Ovary (tissue), 3 donors: Measurements from ENCODE around the gene LPAR1.

Experiments used
- POLR2A ChIP-seq: fragments of 450-650 bp; IDR thresholded peaks from one replicate; pipeline ENCODE4 v1.6.1; 2017; ENCODE audit warnings: antibody characterized with exemption, mild to moderate bottlenecking, moderate library complexity
- TF ChIP-seq, protein P1 (sequence below), 3 donors: fragments of 450-650 bp in 2 of 3; fragments of 200-600 bp in 1 of 3; IDR thresholded peaks; one replicate each; pipeline versions ENCODE4 v1.5.1 to v1.8.0; 2016 to 2022; ENCODE audit warnings: antibody characterized with exemption in 3 of 3, mild to moderate bottlenecking in 1 of 3
- donor health status: DM: no; HTN: no; CAD: no.

DNA sequence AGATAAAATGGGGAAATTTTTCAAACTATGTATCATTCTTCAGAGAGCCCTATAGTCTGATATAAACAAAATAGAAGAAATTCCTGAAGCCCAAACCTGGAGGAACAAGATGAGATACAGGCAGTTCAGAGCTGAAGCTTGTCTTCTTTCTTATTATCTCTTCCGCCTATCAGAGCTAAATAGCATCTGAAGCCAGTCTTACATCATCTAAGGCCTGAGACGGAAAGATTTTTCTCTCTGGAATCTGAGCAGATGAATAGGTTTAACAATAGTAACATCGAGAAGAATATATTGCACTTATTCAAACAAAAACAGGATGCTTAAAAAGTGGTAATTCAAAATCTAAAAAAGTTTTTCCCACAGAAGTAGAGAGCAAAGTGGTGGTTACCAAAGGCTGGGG lies 59.8 kb downstream of the LPAR1 start:
- TF ChIP-seq, protein P1, sequence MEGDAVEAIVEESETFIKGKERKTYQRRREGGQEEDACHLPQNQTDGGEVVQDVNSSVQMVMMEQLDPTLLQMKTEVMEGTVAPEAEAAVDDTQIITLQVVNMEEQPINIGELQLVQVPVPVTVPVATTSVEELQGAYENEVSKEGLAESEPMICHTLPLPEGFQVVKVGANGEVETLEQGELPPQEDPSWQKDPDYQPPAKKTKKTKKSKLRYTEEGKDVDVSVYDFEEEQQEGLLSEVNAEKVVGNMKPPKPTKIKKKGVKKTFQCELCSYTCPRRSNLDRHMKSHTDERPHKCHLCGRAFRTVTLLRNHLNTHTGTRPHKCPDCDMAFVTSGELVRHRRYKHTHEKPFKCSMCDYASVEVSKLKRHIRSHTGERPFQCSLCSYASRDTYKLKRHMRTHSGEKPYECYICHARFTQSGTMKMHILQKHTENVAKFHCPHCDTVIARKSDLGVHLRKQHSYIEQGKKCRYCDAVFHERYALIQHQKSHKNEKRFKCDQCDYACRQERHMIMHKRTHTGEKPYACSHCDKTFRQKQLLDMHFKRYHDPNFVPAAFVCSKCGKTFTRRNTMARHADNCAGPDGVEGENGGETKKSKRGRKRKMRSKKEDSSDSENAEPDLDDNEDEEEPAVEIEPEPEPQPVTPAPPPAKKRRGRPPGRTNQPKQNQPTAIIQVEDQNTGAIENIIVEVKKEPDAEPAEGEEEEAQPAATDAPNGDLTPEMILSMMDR (IDR thresholded peaks at IDR 0.05), result no peak
- no peak for TF ChIP-seq POLR2A
